ENCODE data around the gene IMMP2L. TPM values are rescaled to one million over a fixed set of nuclear protein-coding genes. Genes with fewer than 3 reads are reported as not detected.
A peak's percentile ranks its signal among the peaks of the same experiment; 100 is the strongest.

Gene IMMP2L
- total and polyA plus RNA-seq, 2 of the 13 experiments (the other 11 are each of a cell fraction or from before 2014, with no cell fraction given) = 7.8 to 16.9 TPM

DNA sequence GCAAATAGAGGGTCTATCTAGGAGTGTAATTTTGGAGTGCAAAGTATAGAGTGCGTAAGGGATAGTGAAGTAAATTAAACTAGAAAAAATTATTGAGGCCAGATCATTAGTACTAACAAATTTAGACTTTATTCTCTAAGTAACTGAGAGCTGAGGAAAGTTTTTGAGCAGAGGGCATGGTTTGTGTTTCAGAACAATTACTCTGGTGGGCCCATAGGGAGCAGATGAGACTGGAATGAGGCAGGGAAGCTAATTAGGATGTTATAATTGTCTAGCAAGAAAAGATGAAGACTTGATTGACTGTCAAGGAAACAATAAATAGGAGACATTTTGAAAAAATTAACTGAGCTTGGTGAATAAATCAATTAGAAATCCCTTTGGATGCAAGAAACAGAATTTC lies 37.8 kb upstream of the IMMP2L start (continued):
- no peak for TF ChIP-seq ZFY (CRISPR knock-in tag; IDR thresholded peaks at IDR 0.05)
- no peak for TF ChIP-seq TSC22D2 (CRISPR knock-in tag; IDR thresholded peaks at IDR 0.05; ENCODE audit: borderline replicate concordance)
- no peak for TF ChIP-seq RAD21 (CRISPR knock-in tag; IDR thresholded peaks at IDR 0.05)
- no peak for TF ChIP-seq HDAC2 (CRISPR knock-in tag; IDR thresholded peaks at IDR 0.05)
- no peak for TF ChIP-seq KAT7 (CRISPR knock-in tag; IDR thresholded peaks at IDR 0.05; ENCODE audit: borderline replicate concordance)
- TF ChIP-seq MATR3 (CRISPR knock-in tag; IDR thresholded peaks at IDR 0.05) = no peak
- TF ChIP-seq ZFP36L1 (CRISPR knock-in tag; IDR thresholded peaks at IDR 0.05) = no peak
- TF ChIP-seq AHR (CRISPR knock-in tag; IDR thresholded peaks at IDR 0.05) = no peak
- no peak for TF ChIP-seq AGO2 (optimal IDR thresholded peaks at IDR 0.05; ENCODE audit: low read depth, low read length)

GRCh38 chr7:111595780-111596179 lies 33.5 kb upstream of the IMMP2L start:
- Histone ChIP-seq H3K36me3 (replicated peaks in 1 of 2; ENCODE audit: control insufficient read depth in 1 of 2, insufficient read depth in 2 of 2, low read length in 2 of 2) (no peaks in the 10 kb centered on the region), H2AFZ (ENCODE audit: low read length) (no peak overlapping the region), H3K4me2 (ENCODE audit: low read depth, low read length) (no peak overlapping the region), H3K27me3 (ENCODE audit: control insufficient read depth in 1 of 2, insufficient read depth in 2 of 2, low read length in 2 of 2) (no peaks in the 10 kb centered on the region), H3K9me3 (ENCODE audit: low read length) (no peaks in the 10 kb centered on the region), H3K9ac (ENCODE audit: insufficient read depth, low read depth, low read length) (no peak overlapping the region), H3K4me3 (replicated peaks in 1 of 3; ENCODE audit: insufficient read depth in 1 of 3, low read depth in 2 of 3, low read length in 3 of 3) (no peak overlapping the region), H3K4me1 (ENCODE audit: insufficient read depth, low read length) (no peaks in the 10 kb centered on the region), H4K20me1 (ENCODE audit: insufficient read depth, low read length) (no peaks in the 10 kb centered on the region), H3K27ac (ENCODE audit: extremely low read length, insufficient read depth, low read length) (no peak overlapping the region), H3K79me2 (ENCODE audit: insufficient read depth, low read length) (no peaks in the 10 kb centered on the region)
- ATAC-seq = no peak
- BruUV-seq (replicated peaks) = no TSS peak
- DNase-seq (ENCODE audit: low spot score) = no peak
- TF ChIP-seq CEBPB (IDR thresholded peaks at IDR 0.05; ENCODE audit: borderline replicate concordance, low read depth, low read length) (peak; percentile 66; the same call in 1 of the 2 replicates), NFATC3 (CRISPR knock-in tag; IDR thresholded peaks at IDR 0.05) (no peak), HMG20B (CRISPR knock-in tag; conservative IDR thresholded peaks at IDR 0.05) (no peak), CEBPG (CRISPR knock-in tag; IDR thresholded peaks at IDR 0.05) (peak; percentile 35; the same call in 1 of the 2 replicates), ETV6 (CRISPR knock-in tag; conservative IDR thresholded peaks at IDR 0.05) (no peak), MAFF (IDR thresholded peaks at IDR 0.05; ENCODE audit: low read depth, low read length) (no peak), ARID4A (CRISPR knock-in tag; IDR thresholded peaks at IDR 0.05; ENCODE audit: borderline replicate concordance) (no peak)
- TF ChIP-seq, protein P1, sequence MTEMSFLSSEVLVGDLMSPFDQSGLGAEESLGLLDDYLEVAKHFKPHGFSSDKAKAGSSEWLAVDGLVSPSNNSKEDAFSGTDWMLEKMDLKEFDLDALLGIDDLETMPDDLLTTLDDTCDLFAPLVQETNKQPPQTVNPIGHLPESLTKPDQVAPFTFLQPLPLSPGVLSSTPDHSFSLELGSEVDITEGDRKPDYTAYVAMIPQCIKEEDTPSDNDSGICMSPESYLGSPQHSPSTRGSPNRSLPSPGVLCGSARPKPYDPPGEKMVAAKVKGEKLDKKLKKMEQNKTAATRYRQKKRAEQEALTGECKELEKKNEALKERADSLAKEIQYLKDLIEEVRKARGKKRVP (CRISPR knock-in tag; IDR thresholded peaks at IDR 0.05) = peak in 1 of 2 experiments; percentile 39; a peak in 1 of 4 replicates
- ChIA-PET POLR2A (no interaction called here), CTCF (ENCODE audit: low intra/inter-chr PET ratio, low total read pairs) (no interaction called here)
- no peak for FAIRE-seq
- in situ Hi-C loops (cut with HindIII; ENCODE audit: extremely low pct_ligation_motif_present, low pct_unique_long_range_greater_than_20kb) = no loop called here
- 47% methylated on average over 1 of the region's 1 CpG for WGBS (ENCODE audit: low lambda C conversion rate)
- intact Hi-C loops (cut with micrococcal nuclease; ENCODE audit: unreplicated experiment) = no loop called here

Data from HepG2 (cell line).